ENCODE data around the gene SMAD4.

DNA sequence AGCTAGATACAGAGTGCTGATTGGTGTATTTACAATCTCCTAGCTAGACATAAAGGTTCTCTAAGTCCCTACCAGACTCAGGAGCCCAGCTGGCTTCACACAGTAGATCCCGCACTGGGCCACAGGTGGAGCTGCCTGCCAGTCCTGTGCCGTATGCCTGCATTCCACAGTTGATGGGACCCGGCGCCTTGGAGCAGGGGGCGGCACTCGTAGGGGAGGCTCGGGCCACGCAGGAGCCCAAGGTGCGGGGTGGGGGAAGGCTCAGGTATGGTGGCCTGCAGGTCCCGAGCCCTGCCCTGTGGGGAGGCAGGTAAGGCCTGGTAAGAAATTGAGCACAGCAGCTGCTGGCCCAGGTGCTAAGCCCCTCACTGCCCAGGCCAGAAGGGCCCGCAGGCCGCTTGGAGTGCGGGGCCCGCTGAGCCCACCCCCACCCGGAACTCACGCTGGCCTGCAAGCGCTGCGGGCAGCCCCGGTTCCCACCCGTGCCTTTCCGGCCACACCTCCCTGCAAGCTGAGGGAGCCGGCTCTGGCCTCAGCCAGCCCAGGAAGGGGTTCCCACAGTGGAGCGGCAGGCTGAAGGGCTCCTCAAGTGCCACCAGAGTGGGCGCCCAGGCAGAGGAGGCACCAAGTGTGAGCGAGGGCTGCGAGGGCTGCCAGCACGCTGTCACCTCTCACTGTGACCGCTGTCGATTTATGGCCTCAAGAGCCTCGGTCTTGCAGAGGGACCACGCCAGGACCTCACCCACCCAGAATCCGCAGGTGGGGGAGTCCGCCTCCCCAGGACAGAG is 91.0 kb downstream of the SMAD4 start:
- TF ChIP-seq, protein P1, sequence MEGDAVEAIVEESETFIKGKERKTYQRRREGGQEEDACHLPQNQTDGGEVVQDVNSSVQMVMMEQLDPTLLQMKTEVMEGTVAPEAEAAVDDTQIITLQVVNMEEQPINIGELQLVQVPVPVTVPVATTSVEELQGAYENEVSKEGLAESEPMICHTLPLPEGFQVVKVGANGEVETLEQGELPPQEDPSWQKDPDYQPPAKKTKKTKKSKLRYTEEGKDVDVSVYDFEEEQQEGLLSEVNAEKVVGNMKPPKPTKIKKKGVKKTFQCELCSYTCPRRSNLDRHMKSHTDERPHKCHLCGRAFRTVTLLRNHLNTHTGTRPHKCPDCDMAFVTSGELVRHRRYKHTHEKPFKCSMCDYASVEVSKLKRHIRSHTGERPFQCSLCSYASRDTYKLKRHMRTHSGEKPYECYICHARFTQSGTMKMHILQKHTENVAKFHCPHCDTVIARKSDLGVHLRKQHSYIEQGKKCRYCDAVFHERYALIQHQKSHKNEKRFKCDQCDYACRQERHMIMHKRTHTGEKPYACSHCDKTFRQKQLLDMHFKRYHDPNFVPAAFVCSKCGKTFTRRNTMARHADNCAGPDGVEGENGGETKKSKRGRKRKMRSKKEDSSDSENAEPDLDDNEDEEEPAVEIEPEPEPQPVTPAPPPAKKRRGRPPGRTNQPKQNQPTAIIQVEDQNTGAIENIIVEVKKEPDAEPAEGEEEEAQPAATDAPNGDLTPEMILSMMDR (IDR thresholded peaks at IDR 0.05): no peak
- TF ChIP-seq POLR2A (IDR thresholded peaks at IDR 0.05; ENCODE audit: low read depth): no peak
- no peak for TF ChIP-seq POLR2AphosphoS5 (IDR thresholded peaks at IDR 0.05)

All from esophagus muscularis mucosa (tissue), 3 donors.